SK-N-MC (cell line): ENCODE results near the gene NCOA4.
"Not testable (repeated sequence)": the region's sequence is repeated elsewhere in the genome, so short reads cannot be mapped to it uniquely, and the experiment has no call there.

Experiments
- DNase-seq: peaks from one replicate; pipeline ENCODE4 v3.0.0-alpha.2; 2011; ENCODE audit warnings: low read depth, low spot score
- H3K27ac ChIP-seq: fragments of 200-600 bp; sonication (generic); 2 replicates; pipeline ENCODE4 v1.5.1; 2016; ENCODE audit warnings: mixed run types
- H3K36me3 ChIP-seq: fragments of 200-600 bp; sonication (generic); 2 replicates; pipeline ENCODE4 v1.6.1; 2017; ENCODE audit warnings: antibody characterized with exemption, low read length, mixed read lengths; ENCODE audit not compliant: insufficient read depth
- H3K4me3 ChIP-seq: fragments of 200-600 bp; sonication (generic); 2 replicates; pipeline ENCODE4 v1.5.1; 2016
- H3K9ac ChIP-seq: fragments of 200-600 bp; sonication (generic); 2 replicates; pipeline ENCODE4 v1.8.0; 2017; ENCODE audit warnings: mixed run types, mixed read lengths; ENCODE audit not compliant: insufficient read length
- H3K9me3 ChIP-seq: fragments of 200-600 bp; sonication (generic); 2 replicates; pipeline ENCODE4 v1.6.1; 2017; ENCODE audit warnings: low read depth, mild to moderate bottlenecking, antibody characterized with exemption, low read length, moderate library complexity, mixed read lengths
- EZH2 ChIP-seq: fragments of 200-600 bp; sonication (generic); IDR thresholded peaks from one replicate; pipeline ENCODE4 v1.6.1; 2017; ENCODE audit warnings: antibody characterized with exemption
- FOXP2 ChIP-seq: optimal IDR thresholded peaks from 2 replicates; pipeline ENCODE3; 2011; ENCODE audit warnings: mild to moderate bottlenecking, moderate library complexity; ENCODE audit not compliant: insufficient read depth; ENCODE audit errors: extremely low read length, control extremely low read depth
- POLR2AphosphoS5 ChIP-seq: IDR thresholded peaks from 2 replicates; pipeline ENCODE4 v1.6.1; 2012; ENCODE audit warnings: mild to moderate bottlenecking, low read depth, low read length, borderline replicate concordance

NCOA4 gene

GRCh38 chr10:46055771-46056170, 25.3 kb upstream of the NCOA4 start:
- no peak for TF ChIP-seq EZH2
- TF ChIP-seq FOXP2 = no peak
- no peak for TF ChIP-seq POLR2AphosphoS5
- H3K4me3 ChIP-seq = no peak overlapping the region
- H3K36me3 ChIP-seq = no peaks in the 10 kb centered on the region
- no peak overlapping the region for H3K27ac ChIP-seq
- no peaks in the 10 kb centered on the region for H3K9me3 ChIP-seq
- no peak for DNase-seq
- H3K9ac ChIP-seq = no peak overlapping the region

GRCh38 chr10:46053534-46054434, 23.4 kb upstream of the NCOA4 start:
- no peaks in the 10 kb centered on the region for H3K36me3 ChIP-seq
- TF ChIP-seq FOXP2 = no peak
- TF ChIP-seq POLR2AphosphoS5 = no peak
- no peak for TF ChIP-seq EZH2
- no peaks in the 10 kb centered on the region for H3K9me3 ChIP-seq
- DNase-seq = no peak
- no peak overlapping the region for H3K9ac ChIP-seq
- H3K4me3 ChIP-seq = no peak overlapping the region
- H3K27ac ChIP-seq = no peak overlapping the region

- no peak overlapping the region for H3K4me3 ChIP-seq
Measured at GRCh38 chr10:46052791-46053375, 22.5 kb upstream of the NCOA4 start.

GRCh38 chr10:46052057-46052790, 21.8 kb upstream of the NCOA4 start:
- no peak for DNase-seq
- TF ChIP-seq FOXP2 = no peak
- TF ChIP-seq POLR2AphosphoS5 = no peak
- TF ChIP-seq EZH2 = no peak

More at GRCh38 chr10:46052791-46053375, 22.5 kb upstream of the NCOA4 start:
- H3K9me3 ChIP-seq = no peaks in the 10 kb centered on the region
- H3K27ac ChIP-seq = no peak overlapping the region
- no peaks in the 10 kb centered on the region for H3K36me3 ChIP-seq
- TF ChIP-seq FOXP2 (no peak), POLR2AphosphoS5 (no peak), EZH2 (no peak)
- H3K9ac ChIP-seq = no peak overlapping the region
- DNase-seq = no peak

GRCh38 chr10:46050941-46051623, 20.7 kb upstream of the NCOA4 start:
- Histone ChIP-seq H3K27ac (no peak overlapping the region), H3K9me3 (no peaks in the 10 kb centered on the region), H3K4me3 (no peak overlapping the region), H3K9ac (no peak overlapping the region), H3K36me3 (no peaks in the 10 kb centered on the region)
- TF ChIP-seq POLR2AphosphoS5 = no peak
- TF ChIP-seq FOXP2 = no peak
- TF ChIP-seq EZH2 = no peak
- DNase-seq = no peak

More at GRCh38 chr10:46052057-46052790, 21.8 kb upstream of the NCOA4 start:
- Histone ChIP-seq H3K36me3 (no peaks in the 10 kb centered on the region), H3K9me3 (no peaks in the 10 kb centered on the region), H3K9ac (no peak overlapping the region), H3K27ac (no peak overlapping the region), H3K4me3 (no peak overlapping the region)

- not testable (repeated sequence) for H3K36me3 ChIP-seq, H3K9me3 ChIP-seq, H3K9ac ChIP-seq, DNase-seq, H3K27ac ChIP-seq, H3K4me3 ChIP-seq
Measured at GRCh38 chr10:46049497-46049831, 19.0 kb upstream of the NCOA4 start.

GRCh38 chr10:46048152-46048551, 17.7 kb upstream of the NCOA4 start:
- DNase-seq = no peak
- Histone ChIP-seq H3K36me3 (no peaks in the 10 kb centered on the region), H3K4me3 (no peak overlapping the region), H3K9ac (no peak overlapping the region), H3K9me3 (no peaks in the 10 kb centered on the region), H3K27ac (no peak overlapping the region)
- no peak for TF ChIP-seq POLR2AphosphoS5
- TF ChIP-seq FOXP2 = no peak
- TF ChIP-seq EZH2 = no peak

- no peaks in the 10 kb centered on the region for H3K36me3 ChIP-seq
- H3K9me3 ChIP-seq = no peaks in the 10 kb centered on the region
- H3K9ac ChIP-seq = no peak within 1 kb of the TSS
- no peak for DNase-seq
- no peak within 1 kb of the TSS for H3K27ac ChIP-seq
- TF ChIP-seq POLR2AphosphoS5 (no peak), EZH2 (no peak), FOXP2 (no peak)
- no peak within 1 kb of the TSS for H3K4me3 ChIP-seq
Measured at GRCh38 chr10:46046261-46046660, 15.8 kb upstream of the NCOA4 start, which contains the start of gene MSMB. TSS of gene MSMB (minus strand) at chr10:46046269. CDS start at chr10:46046237, 32 bp downstream.
